Cardiac atrium fibroblast (primary cell): ENCODE measurements around the gene NSMCE4A. TPM values are rescaled to one million over a fixed set of nuclear protein-coding genes. Genes with fewer than 3 reads are reported as not detected.

Experiments
- total RNA-seq: library from RNA; depleted of rRNA; stranded (reverse); fragments of >200 nt; gene quantifications from 2 replicates; pipeline ENCODE4 v1.2.3, GENCODE V29; 2015

The NSMCE4A gene
- 16.4 and 28.7 TPM in 2 replicates for total RNA-seq

GRCh38 chr10:121974535-121975294 lies at the start of gene NSMCE4A:
Gene NSMCE4A, minus strand, starts transcription at chr10:121975217. Its CDS starts 52 bp downstream, at chr10:121975165.

GRCh38 chr10:121988361-121989324 lies 13.6 kb upstream of the NSMCE4A start, which contains the start of gene TACC2:
Gene TACC2, plus strand, starts transcription at chr10:121989163. Its CDS starts 32,819 bp downstream, at chr10:122021982.

GRCh38 chr10:121927841-121928527 lies 47.0 kb downstream of the NSMCE4A start, which contains the start of gene ATE1:
Gene ATE1, minus strand, starts transcription at chr10:121928031. Its CDS starts 82 bp downstream, at chr10:121927949.

Other genes starting within 250 kb of the NSMCE4A start
- gene ATE1, start 47.2 kb downstream of the NSMCE4A start, total RNA-seq: 10.7 and 12.8 TPM in 2 replicates
- 5.2 and 7.9 TPM in 2 replicates for gene TACC2, start 13.9 kb upstream of the NSMCE4A start, total RNA-seq